Stimulated activated CD4-positive, alpha-beta T cell treated with anti-CD3 and anti-CD28 coated beads, Interleukin-15, amount 100 ng/mL, for 1 hour (primary cell): ENCODE measurements around the gene ATP5ME.
"Not testable (repeated sequence)": the region's sequence is repeated elsewhere in the genome, so short reads cannot be mapped to it uniquely, and the experiment has no call there.

ENCODE experiments used
- DNase-seq, 2 donors: peaks; one replicate each; pipeline ENCODE4 v3.0.0-alpha.2; 2020; ENCODE audit warnings: low read depth in 1 of 2, low spot score in 1 of 2

The ATP5ME gene, protein sequence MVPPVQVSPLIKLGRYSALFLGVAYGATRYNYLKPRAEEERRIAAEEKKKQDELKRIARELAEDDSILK

DNA sequence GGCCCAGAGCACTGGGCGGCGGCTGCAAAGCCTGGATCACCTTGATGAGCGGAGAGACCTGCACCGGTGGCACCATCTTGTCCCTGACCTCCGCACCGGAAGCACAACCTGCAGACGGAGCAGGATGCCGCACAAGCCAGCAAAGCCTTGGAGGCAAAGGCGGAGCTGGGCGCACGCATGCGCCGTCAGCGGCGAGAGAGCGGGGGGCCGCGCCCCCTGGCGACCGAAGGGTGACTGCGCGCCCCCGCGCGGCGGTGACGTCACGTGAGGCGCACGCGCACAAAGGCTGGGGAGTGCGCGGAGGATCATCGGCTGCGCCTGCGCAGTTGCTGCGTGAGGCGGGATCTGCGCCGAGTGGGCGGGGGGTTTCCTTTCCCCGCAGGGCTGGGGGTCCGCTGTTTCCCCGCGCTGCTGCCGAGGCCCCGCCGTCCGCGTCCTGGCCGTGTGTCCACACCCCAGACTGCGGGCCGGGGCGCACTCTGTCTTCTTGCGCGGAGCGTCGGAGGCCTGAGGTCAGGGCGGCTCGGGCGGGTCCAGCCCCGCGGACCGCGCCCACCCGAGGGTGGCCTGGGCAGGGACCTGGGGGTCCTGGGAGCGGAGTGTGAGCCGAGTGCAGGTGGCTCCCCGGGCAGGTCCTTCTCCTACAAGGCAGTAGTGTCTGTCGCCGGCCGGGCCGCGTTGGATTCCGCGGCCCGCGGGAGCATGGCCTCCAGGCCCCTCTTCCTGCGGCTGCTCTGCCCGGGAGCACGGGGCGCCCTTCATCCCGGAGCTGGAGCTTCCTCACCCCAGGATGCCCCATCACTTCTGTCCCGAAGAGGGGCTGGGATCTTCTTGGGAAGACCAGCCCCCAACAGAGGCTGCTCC is at the start of gene ATP5ME, which contains the start of gene MYL5:
Gene ATP5ME (minus strand): TSS at position 105 of the 864 bp plus-strand sequence. CDS start 29 bp downstream, at position 76.
Gene MYL5 (plus strand): TSS at position 371 of the 864 bp plus-strand sequence. CDS start 3,485 bp downstream, outside the sequence.
- peak; percentile 98 for DNase-seq

GRCh38 chr4:722851-723360 is 48.8 kb upstream of the ATP5ME start:
- no peak for DNase-seq

- no peak for DNase-seq
Observed at GRCh38 chr4:722169-722725, 48.2 kb upstream of the ATP5ME start.

- DNase-seq, result no peak
Observed at GRCh38 chr4:721261-722168, 47.4 kb upstream of the ATP5ME start.

DNA sequence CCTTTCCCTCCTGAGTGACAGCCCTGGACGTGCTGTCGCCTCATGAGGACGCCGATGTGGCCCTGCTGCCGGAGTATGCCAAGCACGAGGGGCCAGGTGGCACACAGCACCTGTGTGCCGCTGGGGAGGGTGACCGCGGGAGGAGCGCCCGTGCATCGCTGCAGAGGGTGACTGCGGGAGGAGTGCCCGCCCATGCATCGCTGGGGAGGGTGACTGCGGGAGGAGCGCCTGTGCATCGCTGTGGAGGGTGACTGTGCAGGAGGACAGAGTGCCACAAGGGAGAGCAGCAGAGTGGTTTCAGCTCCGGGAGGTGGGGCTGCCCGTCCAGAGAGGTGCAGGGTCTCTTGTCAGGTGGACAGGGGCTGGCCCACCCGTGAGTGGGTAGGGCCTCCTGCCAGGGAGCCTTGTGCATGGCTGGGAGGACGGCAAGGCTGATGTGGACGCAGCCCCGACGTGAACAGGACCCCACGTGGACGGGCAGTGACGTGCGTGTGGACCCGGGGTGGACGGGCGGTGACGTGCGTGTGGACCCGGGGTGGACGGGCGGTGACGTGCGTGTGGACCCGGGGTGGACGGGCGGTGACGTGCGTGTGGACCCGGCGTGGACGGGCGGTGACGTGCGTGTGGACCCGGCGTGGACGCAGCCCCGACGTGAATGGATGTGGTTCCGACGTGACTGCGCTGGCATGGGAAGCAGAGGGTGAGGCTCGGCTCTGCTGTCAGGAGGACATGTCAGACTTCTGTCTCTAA is 46.2 kb upstream of the ATP5ME start:
- DNase-seq, result no peak

DNA sequence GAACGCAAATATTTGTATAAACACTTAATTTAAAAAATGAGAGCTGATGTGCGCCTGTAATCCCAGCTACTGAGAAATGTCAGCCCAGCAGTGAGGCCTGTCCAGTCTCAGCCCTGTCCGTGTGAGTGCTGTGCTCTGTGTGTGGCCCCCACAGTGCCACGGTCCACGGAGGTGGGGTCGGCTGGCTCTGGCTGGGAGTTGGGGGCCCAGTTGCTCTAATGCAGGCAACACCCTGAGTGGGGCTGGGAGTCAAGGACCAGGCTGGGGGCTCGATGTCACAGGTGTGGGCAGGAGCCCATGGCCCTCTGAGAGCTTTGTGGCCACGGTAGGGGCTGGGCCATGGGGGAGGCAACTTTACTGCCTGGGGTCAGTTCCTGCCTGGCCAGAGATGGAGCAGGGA is 44.4 kb upstream of the ATP5ME start:
- DNase-seq, result no peak

DNA sequence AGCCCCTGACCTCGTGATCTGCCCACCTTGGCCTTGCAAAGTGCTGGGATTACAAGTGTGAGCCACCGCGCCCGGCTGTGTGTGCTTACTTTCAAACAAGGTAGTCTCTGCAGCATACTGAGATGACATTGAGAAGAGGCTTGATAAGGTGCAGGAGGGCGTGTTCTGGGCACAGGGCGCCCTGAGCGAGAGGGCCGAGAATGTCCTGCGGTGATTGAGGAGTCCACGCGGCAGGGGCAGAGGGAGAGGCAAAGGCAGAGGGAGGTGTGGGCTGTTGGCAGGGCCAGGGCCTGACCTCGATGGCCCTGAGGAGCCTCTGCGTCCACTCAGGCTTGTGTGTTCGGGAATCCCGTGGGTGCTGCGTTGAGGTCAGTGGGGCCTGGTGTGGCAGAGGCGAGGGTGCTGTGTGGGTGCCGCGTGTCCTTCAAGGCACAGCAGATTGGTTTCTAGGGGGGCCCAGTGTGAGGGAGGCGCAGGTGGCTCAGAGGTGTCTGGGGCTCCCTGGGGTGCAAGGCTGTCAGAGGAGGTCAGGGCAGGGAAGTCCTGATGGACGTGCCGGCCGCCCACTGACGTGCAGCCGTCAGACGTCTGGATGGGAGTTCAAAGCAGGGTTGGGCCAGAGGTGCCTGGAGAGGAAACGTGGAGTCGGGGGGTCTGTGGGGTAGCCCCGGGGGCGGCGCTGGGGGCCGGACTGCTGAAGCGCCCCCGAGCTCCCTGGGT is 43.7 kb upstream of the ATP5ME start:
- no peak for DNase-seq

GRCh38 chr4:714087-714486 is 40.0 kb upstream of the ATP5ME start:
- DNase-seq, result no peak

DNA sequence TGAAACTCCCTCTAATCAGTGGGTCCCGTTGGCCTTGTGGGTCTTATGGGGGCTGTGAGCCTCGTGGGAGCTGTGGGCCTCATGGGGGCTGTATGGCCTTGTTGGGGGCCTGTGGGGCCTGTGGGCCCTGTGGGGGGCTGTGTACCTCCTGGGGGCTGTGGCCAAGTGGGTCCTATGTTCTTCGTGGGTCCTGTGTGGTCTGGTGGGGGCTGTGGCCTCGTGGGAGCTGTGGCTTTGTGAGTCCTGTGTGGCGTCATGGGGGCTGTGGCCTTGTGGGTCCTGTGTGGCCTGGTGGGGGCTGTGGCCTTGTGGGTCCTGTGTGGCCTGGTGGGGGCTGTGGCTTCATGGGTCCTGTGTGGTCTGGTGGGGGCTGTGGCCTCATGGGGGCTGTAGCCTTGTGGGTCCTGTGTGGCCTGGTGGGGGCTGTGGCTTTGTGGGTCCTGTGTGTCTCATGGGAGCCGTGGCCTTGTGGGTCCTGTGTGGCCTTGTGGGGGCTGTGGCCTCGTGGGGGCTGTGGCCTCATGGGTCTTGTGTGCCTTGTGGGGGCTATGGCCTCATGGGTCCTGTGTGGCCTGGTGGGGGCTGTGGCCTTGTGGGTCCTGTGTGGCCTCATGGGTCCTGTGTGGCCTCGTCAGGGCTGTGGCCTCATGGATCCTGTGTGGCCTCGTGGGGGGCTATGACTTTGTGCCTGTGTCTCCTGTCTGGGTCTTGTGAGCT is 39.0 kb upstream of the ATP5ME start:
- DNase-seq, result no peak

GRCh38 chr4:712093-712492 is 38.0 kb upstream of the ATP5ME start:
- DNase-seq, result no peak

DNA sequence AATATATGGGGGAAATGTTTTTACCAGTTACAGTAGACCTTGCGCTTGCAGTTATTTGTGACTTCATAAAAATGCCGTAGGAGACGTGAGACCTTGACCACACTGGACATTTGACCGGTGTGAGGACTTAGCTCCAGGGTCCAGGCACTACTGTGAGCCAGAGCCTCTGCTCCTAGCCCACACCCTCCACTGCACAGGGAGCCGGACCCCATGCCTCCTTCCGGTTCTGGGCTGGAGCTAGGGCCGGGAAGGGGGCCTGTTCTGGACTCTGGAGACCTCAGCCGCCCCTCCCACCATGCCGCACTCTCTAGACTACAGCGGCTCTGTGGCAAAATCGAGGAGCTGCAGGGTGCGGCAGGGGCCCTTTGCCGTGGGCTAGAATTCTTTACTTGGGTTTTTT is 36.8 kb upstream of the ATP5ME start:
- no peak for DNase-seq

DNA sequence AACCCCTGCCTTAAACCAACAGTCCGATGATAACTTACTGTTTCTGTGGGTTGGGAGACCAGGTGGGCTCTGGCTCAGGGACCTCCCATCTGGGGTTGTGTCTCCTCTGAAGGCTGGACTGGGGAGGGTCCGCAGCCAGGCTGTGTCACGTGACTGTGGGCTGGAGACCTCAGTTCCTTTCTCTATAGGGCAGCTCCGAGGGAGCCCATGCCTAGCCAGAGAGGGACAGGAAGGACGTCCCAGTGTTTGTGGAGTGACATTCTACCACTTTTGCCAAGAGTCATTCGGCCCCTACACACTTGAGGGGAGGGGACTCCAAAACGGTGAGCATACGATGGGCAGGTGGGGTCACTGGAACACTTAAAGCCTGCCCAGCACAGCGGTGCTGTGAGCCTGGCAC is 36.0 kb upstream of the ATP5ME start:
- no peak for DNase-seq

GRCh38 chr4:709348-709747 is 35.3 kb upstream of the ATP5ME start:
- DNase-seq, result no peak

GRCh38 chr4:708631-708933 is 34.5 kb upstream of the ATP5ME start:
- DNase-seq, result no peak

DNA sequence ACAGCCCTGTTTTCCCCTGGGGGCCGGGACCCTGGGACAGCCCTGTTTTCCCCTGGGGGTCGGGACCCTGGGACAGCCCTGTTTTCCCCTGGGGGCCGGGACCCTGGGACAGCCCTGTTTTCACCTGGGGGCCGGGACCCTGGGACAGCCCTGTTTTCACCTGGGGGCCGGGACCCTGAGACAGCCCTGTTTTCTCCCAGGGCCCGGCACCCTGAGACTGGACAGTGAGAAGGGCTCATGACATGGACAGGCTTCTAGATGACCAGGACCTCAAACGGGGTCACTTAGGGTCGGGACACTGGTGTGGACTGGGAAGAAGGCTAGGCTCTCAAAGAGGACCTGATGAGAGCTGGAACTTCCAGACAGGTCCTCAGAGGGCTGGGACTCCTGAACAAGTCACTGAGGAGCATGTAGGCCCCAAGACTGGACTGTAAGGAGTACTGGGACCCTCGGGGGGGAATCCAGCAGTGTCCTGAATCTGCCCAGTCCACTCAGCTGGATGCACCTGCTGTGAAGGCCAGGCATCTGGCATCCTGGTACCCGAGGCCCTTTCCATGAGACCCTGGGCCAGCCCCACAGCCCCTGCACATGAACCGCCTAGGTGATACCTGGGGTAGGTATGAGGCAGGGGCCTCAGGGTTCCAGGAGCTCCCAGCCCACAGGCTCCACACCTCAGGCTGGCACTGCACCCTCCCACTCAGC is 34.0 kb upstream of the ATP5ME start:
- no peak for DNase-seq

DNA sequence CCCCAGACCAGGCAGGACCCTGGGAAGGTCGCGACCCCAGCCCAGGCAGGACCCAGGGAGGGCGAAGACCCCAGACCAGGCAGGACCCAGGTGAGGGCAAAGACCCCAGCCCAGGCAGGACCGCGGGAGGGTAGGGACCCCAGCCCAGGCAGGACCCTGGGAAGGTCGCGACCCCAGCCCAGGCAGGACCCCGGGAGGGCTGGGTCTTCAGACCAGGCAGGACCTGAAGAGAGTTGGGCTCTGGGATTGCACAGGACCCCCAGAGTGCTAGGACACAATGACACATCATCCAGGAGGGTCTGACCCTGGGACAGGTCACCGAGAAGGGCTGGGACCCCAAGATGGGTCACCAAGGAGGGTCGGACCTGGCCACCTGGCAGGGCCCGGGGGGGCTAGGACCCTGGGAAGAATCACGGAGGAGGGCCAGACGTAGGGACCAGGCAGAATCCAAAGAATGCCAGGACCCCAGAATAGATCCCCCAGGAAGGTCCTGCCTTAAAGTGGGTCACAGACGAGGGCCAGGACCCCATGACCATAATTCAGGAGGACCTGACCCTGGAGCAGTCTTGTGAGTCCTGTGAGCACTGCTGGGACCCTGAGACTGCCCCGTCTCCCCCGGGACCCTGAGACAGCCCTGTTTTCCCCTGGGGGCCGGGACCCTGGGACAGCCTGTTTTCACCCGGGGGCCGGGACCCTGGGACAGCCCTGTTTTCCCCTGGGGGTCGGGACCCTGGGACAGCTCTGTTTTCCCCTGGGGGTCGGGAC is 32.9 kb upstream of the ATP5ME start:
- DNase-seq, result no peak

DNA sequence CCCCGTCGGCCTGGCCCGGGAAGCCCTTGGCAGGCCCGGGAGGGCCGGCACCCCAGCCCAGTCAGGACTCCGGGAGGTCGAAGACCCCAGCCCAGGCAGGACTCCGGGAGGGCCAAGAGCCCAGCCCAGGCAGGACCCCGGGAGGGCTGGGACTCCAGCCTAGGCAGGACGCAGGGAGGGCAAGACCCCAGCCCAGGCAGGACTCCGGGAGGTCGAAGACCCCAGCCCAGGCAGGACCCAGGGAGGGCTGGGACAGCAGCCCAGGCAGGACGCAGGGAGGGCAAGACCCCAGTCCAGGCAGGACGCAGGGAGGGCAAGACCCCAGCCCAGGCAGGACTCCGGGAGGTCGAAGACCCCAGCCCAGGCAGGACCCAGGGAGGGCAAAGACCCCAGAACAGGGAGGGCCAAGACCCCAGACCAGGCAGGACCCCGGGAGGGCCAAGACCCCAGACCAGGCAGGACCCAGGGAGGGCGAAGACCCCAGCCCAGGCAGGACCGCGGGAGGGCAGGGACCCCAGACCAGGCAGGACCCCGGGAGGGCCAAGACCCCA is 32.1 kb upstream of the ATP5ME start:
- not testable (repeated sequence) for DNase-seq
